GM12878 (cell line): ENCODE measurements around the gene NLRP6. TPM values are rescaled to one million over a fixed set of nuclear protein-coding genes. Genes with fewer than 3 reads are reported as not detected.

ENCODE experiments used
- ATAC-seq: fragments of 200-7000 bp; cut with Tn5 transposase; 3 replicates; pipeline ENCODE4 v1.9.1; 2020; ENCODE audit warnings: mild to moderate bottlenecking, moderate library complexity
- BruUV-seq: library from RNA; stranded (reverse); fragments of 400-500 nt; replicated peaks from 2 replicates; lab custom pipeline; 2021; lab: Mats Ljungman, UMichigan
- CTCF ChIA-PET: fragments of 300-600 bp; sonication (Branson Sonifier 250); formaldehyde crosslinking; extraction: SDS; loops from one replicate; lab custom pipeline; 2021; ENCODE audit warnings: inconsistent platforms; lab: Yijun Ruan, JAX
- POLR2A ChIA-PET: fragments of 350-600 bp; formaldehyde crosslinking; extraction: SDS; loops from one replicate; lab custom pipeline; 2021; ENCODE audit warnings: inconsistent platforms; lab: Charles Lee
- RAD21 ChIA-PET: fragments of 300-600 bp; sonication (Branson Sonifier 250); formaldehyde crosslinking; loops from one replicate; lab custom pipeline; 2023; ENCODE audit warnings: antibody characterized with exemption; ENCODE audit not compliant: unreplicated experiment; lab: Charles Lee
- SMC1A ChIA-PET: fragments of 300-600 bp; sonication (Branson Sonifier 250); formaldehyde crosslinking; loops from one replicate; lab custom pipeline; 2023; ENCODE audit not compliant: unreplicated experiment, uncharacterized antibody; lab: Charles Lee
- DNase-seq: peaks from one replicate; pipeline ENCODE4 v3.0.0-alpha.2; 2011; ENCODE audit warnings: low read depth, low spot score
- FAIRE-seq: peaks from 3 replicates; lab custom pipeline; 2011; peaks lifted over from hg19 to GRCh38; lab: Jason Lieb, UNC
- H2AFZ ChIP-seq: 2 replicates; pipeline ENCODE4 v1.6.0; 2011; ENCODE audit warnings: low read depth, low read length, control low read depth; ENCODE audit not compliant: control insufficient read depth
- H3K27ac ChIP-seq: 2 replicates; pipeline ENCODE4 v1.5.1; 2011; ENCODE audit warnings: control low read depth; ENCODE audit not compliant: control insufficient read depth, insufficient read depth
- H3K27me3 ChIP-seq, 2 experiments: replicated peaks in 1 of 2; 2 replicates each; pipeline versions ENCODE4 v1.6.0 to v1.6.1; 2011; ENCODE audit warnings: low read length in 1 of 2; ENCODE audit not compliant: control insufficient read depth in 2 of 2, insufficient read depth in 2 of 2
- H3K36me3 ChIP-seq, 2 experiments: 2 replicates each; pipeline ENCODE4 v1.5.1; 2011; ENCODE audit warnings: low read length in 1 of 2; ENCODE audit not compliant: control insufficient read depth in 2 of 2, insufficient read depth in 2 of 2
- H3K4me1 ChIP-seq: 2 replicates; pipeline ENCODE4 v1.6.1; 2011; ENCODE audit warnings: mild to moderate bottlenecking, low read length, moderate library complexity, mixed read lengths; ENCODE audit not compliant: control insufficient read depth, insufficient read depth
- H3K4me2 ChIP-seq: 2 replicates; pipeline ENCODE4 v1.6.0; 2011; ENCODE audit warnings: control low read depth; ENCODE audit not compliant: control insufficient read depth, insufficient read depth
- H3K4me3 ChIP-seq: fragments of 200-600 bp; sonication (generic); 2 replicates; pipeline ENCODE4 v1.5.1; 2016
- H3K79me2 ChIP-seq: 2 replicates; pipeline ENCODE4 v1.6.0; 2011; ENCODE audit warnings: low read length; ENCODE audit not compliant: control insufficient read depth, insufficient read depth
- H3K9ac ChIP-seq: 2 replicates; pipeline ENCODE4 v1.8.0; 2011; ENCODE audit warnings: low read length, control low read depth, mixed read lengths; ENCODE audit not compliant: control insufficient read depth, insufficient read depth
- H3K9me3 ChIP-seq: replicated peaks from 3 replicates; pipeline ENCODE4 v1.5.1; 2011; ENCODE audit warnings: mild to moderate bottlenecking, low read length; ENCODE audit not compliant: control insufficient read depth, insufficient read depth
- H4K20me1 ChIP-seq: 2 replicates; pipeline ENCODE4 v1.6.0; 2011; ENCODE audit not compliant: control insufficient read depth, insufficient read depth
- BHLHE40 ChIP-seq, 2 experiments: fragments of 450-650 bp in 1 of 2; IDR thresholded peaks; 2 replicates each; pipeline ENCODE4 v1.6.1; 2011 to 2017; ENCODE audit warnings: low read depth in 2 of 2, borderline replicate concordance in 1 of 2, improper control_type of control experiment in 1 of 2, low read length in 1 of 2, mild to moderate bottlenecking in 1 of 2
- BRCA1 ChIP-seq: IDR thresholded peaks from 2 replicates; pipeline ENCODE4 v1.6.1; 2011; ENCODE audit warnings: low read depth, low read length, improper control_type of control experiment
- ETV6 ChIP-seq, 2 experiments: fragments of 450-650 bp in 1 of 2; IDR thresholded peaks in 1 of 2; conservative IDR thresholded peaks in 1 of 2; 2 replicates each; pipeline ENCODE4 v1.6.1; 2014; ENCODE audit warnings: antibody characterized with exemption in 1 of 2, borderline replicate concordance in 1 of 2, low read depth in 1 of 2, mild to moderate bottlenecking in 1 of 2, moderate library complexity in 1 of 2
- MEF2B ChIP-seq: fragments of 450-650 bp; IDR thresholded peaks from 2 replicates; pipeline ENCODE4 v1.6.1; 2018; ENCODE audit warnings: mild to moderate bottlenecking, moderate library complexity; ENCODE audit not compliant: partially characterized antibody, poor library complexity, severe bottlenecking
- NRF1 ChIP-seq: conservative IDR thresholded peaks from 2 replicates; pipeline ENCODE4 v1.6.1; 2011; ENCODE audit warnings: mild to moderate bottlenecking, low read depth, low read length, improper control_type of control experiment
- POLR2A ChIP-seq: IDR thresholded peaks from 2 replicates; pipeline ENCODE4 v1.6.1; 2011; ENCODE audit warnings: low read depth, mild to moderate bottlenecking, low read length
- ZBTB11 ChIP-seq: fragments of 450-650 bp; formaldehyde crosslinking; IDR thresholded peaks from 2 replicates; pipeline ENCODE4 v1.5.0; 2022; ENCODE audit warnings: mild to moderate bottlenecking, missing genetic modification characterization
- WGBS: methylation state at CpG from one replicate; pipeline ENCODE4 v1.1.6; 2016; ENCODE audit warnings: low lambda C conversion rate; ENCODE audit not compliant: insufficient replicate concordance, insufficient coverage; ENCODE audit errors: missing lambda C conversion rate; 5-methylcytosine and 5-hydroxymethylcytosine counted together
- in situ Hi-C: fragments of 300-500 bp; cut with MboI; formaldehyde crosslinking; loops from 9 replicates; pipeline ENCODE4 v1.14.3; 2018; ENCODE audit warnings: mixed read lengths
- intact Hi-C: fragments of 100-400 bp; cut with micrococcal nuclease; formaldehyde crosslinking; loops from one replicate; pipeline ENCODE4 v1.14.2; 2022; ENCODE audit not compliant: unreplicated experiment
- polyA plus RNA-seq, 11 experiments: library from polyadenylated mRNA; depleted of rRNA in 4 of 11; unstranded in 6 of 11; stranded (reverse) in 5 of 11; fragments of >200 nt; fragmentation: Nextera tagmentation in 4 of 11; fragmentation: Illumina TruSeq in 1 of 11; extraction: Ambion mirVana in 4 of 11; extraction: Trizol in 1 of 11; gene quantifications; 1 replicate in 1 of 11; 2 replicates in 10 of 11; pipeline versions ENCODE4 v1.2.1 to v1.2.3, GENCODE V29; 2011 to 2016; ENCODE audit warnings: inconsistent platforms in 2 of 11, missing spikeins in 2 of 11, low read depth in 1 of 11
- total RNA-seq, 4 experiments: library from RNA; depleted of rRNA in 3 of 4; stranded (reverse); fragments of >200 nt in 3 of 4; fragmentation: Illumina TruSeq in 1 of 4; extraction: Trizol in 1 of 4; gene quantifications; 2 replicates each; pipeline versions ENCODE4 v1.2.1 to v1.2.3, GENCODE V29; 2013 to 2021

Gene NLRP6
- total and polyA plus RNA-seq, 10 of the 15 experiments (the other 5 are each of a cell fraction or from before 2014, with no cell fraction given) = 0.03 to 0.11 TPM; not detected in 8

DNA sequence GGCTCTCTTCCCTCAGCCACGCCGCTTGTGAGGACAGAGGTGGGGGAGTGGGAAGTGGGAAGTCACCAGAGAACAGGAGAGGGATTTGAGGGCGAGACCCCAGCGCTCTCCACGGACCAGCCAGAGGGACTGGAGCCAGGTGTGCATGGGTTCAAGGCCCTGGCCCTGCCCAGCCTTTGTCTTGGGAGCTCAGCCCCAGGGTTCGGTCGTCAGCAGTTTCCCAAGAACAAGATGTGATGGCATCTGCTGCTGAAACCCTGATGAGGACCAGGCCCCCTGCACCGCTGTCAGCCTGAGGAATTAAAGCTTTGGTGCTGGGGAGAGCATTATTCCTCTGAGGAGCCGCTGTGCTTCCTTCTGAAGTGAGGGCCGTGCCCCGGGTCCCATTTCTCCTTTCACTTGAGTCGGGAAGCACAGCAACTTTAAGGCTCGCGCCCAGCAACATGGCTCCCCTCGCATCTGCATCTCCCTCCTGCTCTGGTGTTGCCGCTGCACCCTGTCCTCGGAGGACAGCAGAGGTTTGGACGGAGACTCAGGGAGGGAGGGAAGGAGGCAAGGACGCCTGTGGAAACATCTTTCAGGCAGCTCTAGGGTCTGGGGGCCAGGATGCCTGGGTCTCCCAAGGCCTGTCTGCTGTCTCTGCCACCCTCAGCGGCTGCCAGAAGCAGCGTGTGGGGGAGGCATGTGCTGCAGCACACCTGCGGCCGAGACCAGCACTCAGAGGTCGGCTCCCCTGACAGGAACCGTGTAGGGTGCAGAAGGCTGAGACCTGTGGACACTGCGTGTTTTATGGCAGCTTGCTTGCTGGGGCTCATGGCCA lies 17.4 kb downstream of the NLRP6 start (continued):
- no peak for TF ChIP-seq ZBTB11 (CRISPR knock-in tag)
- no peak for TF ChIP-seq ETV6 (conservative IDR thresholded peaks at IDR 0.05 in 1 of 2, IDR thresholded peaks at IDR 0.05 in 1 of 2; ENCODE audit: borderline replicate concordance in 1 of 2, low read depth in 1 of 2)
- TF ChIP-seq BRCA1 = no peak
- TF ChIP-seq NRF1 = no peak
- TF ChIP-seq, all 136 proteins: peak for 1

DNA sequence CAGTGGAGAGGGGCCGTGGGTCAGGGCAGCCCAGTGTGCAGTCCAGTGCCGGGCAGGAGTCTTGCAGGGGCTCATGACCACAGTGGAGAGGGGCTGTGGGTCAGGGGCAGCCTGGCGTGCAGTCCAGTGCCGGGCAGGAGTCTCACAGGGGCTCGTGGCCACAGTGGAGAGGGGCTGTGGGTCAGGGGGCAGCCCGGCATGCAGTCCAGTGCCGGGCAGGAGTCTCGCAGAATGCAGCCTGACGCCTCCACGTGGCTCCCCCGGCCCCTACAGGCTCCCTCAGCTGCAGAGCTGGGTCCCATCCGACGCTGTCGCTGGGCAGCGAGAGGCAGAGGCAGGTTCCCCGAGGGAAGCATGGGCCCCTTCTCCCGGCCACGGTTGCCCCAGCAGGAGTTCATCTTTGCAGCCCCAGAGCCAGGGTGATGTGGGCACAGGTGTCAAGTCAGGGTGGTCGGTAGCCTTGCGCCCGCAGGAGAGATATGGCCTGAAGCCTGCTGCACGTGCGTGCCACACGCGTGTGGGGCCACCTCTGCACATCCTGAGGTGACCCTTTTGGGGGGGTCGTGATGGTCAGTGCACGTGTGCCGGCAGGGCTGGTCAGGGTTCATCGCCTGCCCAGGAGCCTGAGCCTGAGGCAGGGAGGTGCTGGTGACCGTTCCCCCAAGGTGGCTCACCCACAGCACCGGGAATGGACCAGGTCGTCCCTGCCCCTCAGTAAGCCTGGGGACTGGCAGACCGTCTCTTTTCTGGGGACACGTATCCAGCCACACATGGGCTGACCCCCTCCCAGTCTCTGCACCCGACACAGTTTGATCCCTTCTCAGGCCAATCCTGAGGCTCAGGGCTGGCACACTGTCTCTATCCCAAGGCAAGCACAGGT lies 18.2 kb downstream of the NLRP6 start:
- Histone ChIP-seq H3K27ac (no peak overlapping the region), H3K9me3 (no peaks in the 10 kb centered on the region), H3K4me1 (no peaks in the 10 kb centered on the region), H3K4me3 (no peak overlapping the region)
- CTCF ChIA-PET = no interaction called here
- RAD21 ChIA-PET = no interaction called here
- TF ChIP-seq POLR2A (peak; percentile 10), MEF2B (no peak), BHLHE40 (IDR thresholded peaks at IDR 0.05; ENCODE audit: borderline replicate concordance in 1 of 2, low read depth in 2 of 2, low read length in 1 of 2) (peak in 1 of 2 experiments; percentile 26; a peak in 1 of 4 replicates)
- TF ChIP-seq, all 136 proteins: peak for 2
- ChIA-PET POLR2A (no interaction called here), SMC1A (interaction anchor here (1.5 kb wide), 1 partner anchor 30 kb away, joined by 3 read pairs; no protein-coding TSS in a partner anchor)
- H4K20me1 ChIP-seq = no peaks in the 10 kb centered on the region
- H2AFZ ChIP-seq = no peak overlapping the region
- intact Hi-C loops (no loop called here), in situ Hi-C loops (no loop called here)
- no peaks in the 10 kb centered on the region; a peak in 1 of 4 replicates for H3K27me3 ChIP-seq
- no peaks in the 10 kb centered on the region for H3K36me3 ChIP-seq
- no TSS peak for BruUV-seq
- FAIRE-seq = no peak
- no peak for ATAC-seq
- H3K79me2 ChIP-seq = no peaks in the 10 kb centered on the region
- H3K9ac ChIP-seq = no peak overlapping the region
- 70% methylated on average over 34 of the region's 35 CpGs for WGBS
- no peak for DNase-seq
- no peak overlapping the region for H3K4me2 ChIP-seq
